Fibroblast of skin of right quadriceps (primary cell): ENCODE data around the gene EEFSEC.
A peak's percentile ranks its signal among the peaks of the same experiment; 100 is the strongest.

Source experiments
- DNase-seq: peaks from one replicate; pipeline ENCODE4 v3.0.0-alpha.2; 2013

Gene EEFSEC

GRCh38 chr3:128402998-128403397 lies 249.7 kb downstream of the EEFSEC start:
- DNase-seq, result no peak

GRCh38 chr3:128404276-128405068 lies 251.2 kb downstream of the EEFSEC start:
- DNase-seq, result no peak

GRCh38 chr3:128405554-128406277 lies 252.4 kb downstream of the EEFSEC start:
- DNase-seq, result no peak

GRCh38 chr3:128407247-128407646 lies 254.0 kb downstream of the EEFSEC start:
- DNase-seq, result no peak

- no peak for DNase-seq
Measured at GRCh38 chr3:128408012-128408692, 254.9 kb downstream of the EEFSEC start.

- DNase-seq, result no peak
Measured at GRCh38 chr3:128408693-128409623, 255.7 kb downstream of the EEFSEC start.

GRCh38 chr3:128409624-128410581 lies 256.6 kb downstream of the EEFSEC start:
- no peak for DNase-seq

- DNase-seq, result no peak
Measured at GRCh38 chr3:128410669-128411573, 257.6 kb downstream of the EEFSEC start.

GRCh38 chr3:128411574-128412064 lies 258.3 kb downstream of the EEFSEC start:
- no peak for DNase-seq

GRCh38 chr3:128412180-128413002 lies 259.1 kb downstream of the EEFSEC start:
- DNase-seq, result no peak

GRCh38 chr3:128413003-128413370 lies 259.7 kb downstream of the EEFSEC start:
- DNase-seq, result no peak

- DNase-seq, result no peak
Measured at GRCh38 chr3:128413413-128414205, 260.3 kb downstream of the EEFSEC start.

GRCh38 chr3:128415200-128415772 lies 262.0 kb downstream of the EEFSEC start:
- DNase-seq, result no peak

GRCh38 chr3:128415773-128416577 lies 262.7 kb downstream of the EEFSEC start:
- DNase-seq, result no peak

GRCh38 chr3:128416578-128417211 lies 263.4 kb downstream of the EEFSEC start:
- peak; percentile 83 for DNase-seq

GRCh38 chr3:128418900-128419299 lies 265.6 kb downstream of the EEFSEC start:
- DNase-seq, result no peak

GRCh38 chr3:128419311-128419710 lies 266.0 kb downstream of the EEFSEC start:
- no peak for DNase-seq
